HCT116 (cell line): Measurements from ENCODE around the gene HSD17B12. TPM values are rescaled to one million over a fixed set of nuclear protein-coding genes. Genes with fewer than 3 reads are reported as not detected.

Source experiments
- ATAC-seq: fragments of 200-7000 bp; cut with Tn5 transposase; 2 replicates; pipeline ENCODE4 v1.9.1; 2020; ENCODE audit warnings: mild to moderate bottlenecking, moderate library complexity
- BruUV-seq: library from RNA; stranded (reverse); fragments of 400-500 nt; replicated peaks from 2 replicates; lab custom pipeline; 2021; lab: Mats Ljungman, UMichigan
- CTCF ChIA-PET: fragments of 300-600 bp; sonication (Branson Sonifier 250); formaldehyde crosslinking; loops from one replicate; lab custom pipeline; 2021; ENCODE audit warnings: antibody characterized with exemption; lab: Charles Lee
- POLR2A ChIA-PET: fragments of 300-600, 350-600 bp; sonication (Branson Sonifier 250); formaldehyde crosslinking; loops from one replicate; lab custom pipeline; 2021; ENCODE audit warnings: antibody characterized with exemption; lab: Charles Lee
- RAD21 ChIA-PET, 2 experiments: fragments of 300-600 bp; sonication (Branson Sonifier 250); formaldehyde crosslinking; loops; one replicate each; lab custom pipeline; 2023; ENCODE audit warnings: low total read pairs in 2 of 2; ENCODE audit not compliant: uncharacterized antibody in 2 of 2, unreplicated experiment in 2 of 2, low non-redundant PET in 1 of 2; lab: Charles Lee
- DNase-seq: peaks from one replicate; pipeline ENCODE4 v3.0.0-alpha.2; 2010; ENCODE audit warnings: low read depth, low spot score
- H2AFZ ChIP-seq: fragments of 200-600 bp; shearing (Covaris generic), sonication (generic); 2 replicates; pipeline ENCODE4 v1.6.1; 2017; ENCODE audit warnings: low read depth, mixed run types, mixed read lengths, antibody characterized with exemption, low read length; ENCODE audit not compliant: poor library complexity, severe bottlenecking
- H3K27ac ChIP-seq: 2 replicates; pipeline ENCODE4 v1.5.1; 2012; ENCODE audit warnings: low read depth, low read length
- H3K27me3 ChIP-seq: fragments of 200-600 bp; sonication (generic); 2 replicates; pipeline ENCODE4 v1.6.1; 2016; ENCODE audit warnings: mixed run types, low read length, mixed read lengths; ENCODE audit not compliant: insufficient read depth
- H3K36me3 ChIP-seq, 2 experiments: fragments of 200-500 bp in 1 of 2; fragments of 200-600 bp in 1 of 2; sonication (Bioruptor generic) in 1 of 2; sonication (generic) in 1 of 2; 2 replicates each; pipeline versions ENCODE4 v1.5.1 to v1.6.1; 2014 to 2016; ENCODE audit warnings: low read length in 2 of 2, inconsistent platforms in 1 of 2, mixed read lengths in 1 of 2, mixed run types in 1 of 2; ENCODE audit not compliant: insufficient read depth in 2 of 2, control insufficient read depth in 1 of 2
- H3K4me1 ChIP-seq, 2 experiments: fragments of 200-600 bp in 1 of 2; sonication (generic) in 1 of 2; 2 replicates each; pipeline versions ENCODE4 v1.5.1 to v1.6.1; 2012 to 2017; ENCODE audit warnings: low read length in 2 of 2, inconsistent platforms in 1 of 2, mild to moderate bottlenecking in 1 of 2, mixed read lengths in 1 of 2, mixed run types in 1 of 2, moderate library complexity in 1 of 2; ENCODE audit not compliant: insufficient read depth in 2 of 2, control insufficient read depth in 1 of 2
- H3K4me2 ChIP-seq: fragments of 200-600 bp; sonication (generic); 2 replicates; pipeline ENCODE4 v1.6.1; 2017; ENCODE audit warnings: mixed run types, low read length, mixed read lengths
- H3K4me3 ChIP-seq, 2 experiments: fragments of 200-600 bp in 1 of 2; sonication (generic) in 1 of 2; replicated peaks in 1 of 2; 2 replicates each; pipeline ENCODE4 v1.5.1; 2011 to 2016; ENCODE audit warnings: low read length in 2 of 2, control low read depth in 1 of 2, low read depth in 1 of 2, mild to moderate bottlenecking in 1 of 2, mixed read lengths in 1 of 2, mixed run types in 1 of 2
- H3K79me2 ChIP-seq: fragments of 200-600 bp; sonication (generic); 2 replicates; pipeline ENCODE4 v1.6.1; 2017; ENCODE audit warnings: mild to moderate bottlenecking, mixed run types, low read length, moderate library complexity, mixed read lengths; ENCODE audit not compliant: insufficient read depth
- H3K9ac ChIP-seq: fragments of 200-600 bp; sonication (generic); 2 replicates; pipeline ENCODE4 v1.6.1; 2016; ENCODE audit warnings: low read length, mixed read lengths
- H3K9me2 ChIP-seq: fragments of 200-600 bp; sonication (generic), shearing (Covaris generic); 2 replicates; pipeline ENCODE4 v1.6.1; 2017; ENCODE audit warnings: mixed run types, mild to moderate bottlenecking, moderate library complexity; ENCODE audit not compliant: insufficient read depth
- H3K9me3 ChIP-seq, 2 experiments: fragments of 200-500 bp in 1 of 2; fragments of 200-600 bp in 1 of 2; sonication (Bioruptor generic) in 1 of 2; sonication (generic) in 1 of 2; 2 replicates each; pipeline ENCODE4 v1.6.1; 2014 to 2017; ENCODE audit warnings: low read length in 2 of 2, mixed read lengths in 2 of 2, inconsistent platforms in 1 of 2, low read depth in 1 of 2, mild to moderate bottlenecking in 1 of 2, mixed run types in 1 of 2, moderate library complexity in 1 of 2; ENCODE audit not compliant: control insufficient read depth in 1 of 2, insufficient read depth in 1 of 2
- H4K20me1 ChIP-seq: fragments of 200-600 bp; sonication (generic), shearing (Covaris generic); 2 replicates; pipeline ENCODE4 v1.6.1; 2017; ENCODE audit warnings: mixed run types, mild to moderate bottlenecking, moderate library complexity; ENCODE audit not compliant: insufficient read depth
- CBX3 ChIP-seq: IDR thresholded peaks from 2 replicates; pipeline ENCODE4 v1.6.1; 2012; ENCODE audit warnings: low read depth
- CEBPB ChIP-seq: IDR thresholded peaks from 2 replicates; pipeline ENCODE4 v1.6.1; 2012; ENCODE audit warnings: low read depth
- CTCF ChIP-seq, 3 experiments: fragments of 200-600 bp in 1 of 3; sonication (generic) in 1 of 3; IDR thresholded peaks in 2 of 3; conservative IDR thresholded peaks in 1 of 3; 2 replicates each; pipeline ENCODE4 v1.5.1; 2012 to 2017; ENCODE audit warnings: low read depth in 2 of 3, low read length in 2 of 3, antibody characterized with exemption in 1 of 3, borderline replicate concordance in 1 of 3, control low read depth in 1 of 3, mild to moderate bottlenecking in 1 of 3, mixed read lengths in 1 of 3, mixed run types in 1 of 3, moderate library complexity in 1 of 3; ENCODE audit not compliant: insufficient read depth in 1 of 3
- EGR1 ChIP-seq: IDR thresholded peaks from 2 replicates; pipeline ENCODE4 v1.6.1; 2012; ENCODE audit warnings: low read depth
- EZH2 ChIP-seq: fragments of 200-600 bp; sonication (generic); IDR thresholded peaks from 2 replicates; pipeline ENCODE4 v1.6.1; 2017; ENCODE audit warnings: antibody characterized with exemption, mixed run types
- EZH2phosphoT487 ChIP-seq: fragments of 200-600 bp; IDR thresholded peaks from 2 replicates; pipeline ENCODE4 v1.6.1; 2018; ENCODE audit warnings: antibody characterized with exemption, borderline replicate concordance
- FOSL1 ChIP-seq: IDR thresholded peaks from 2 replicates; pipeline ENCODE4 v1.6.1; 2012; ENCODE audit warnings: low read depth
- JUND ChIP-seq: IDR thresholded peaks from 2 replicates; pipeline ENCODE4 v1.6.1; 2012
- POLR2A ChIP-seq: IDR thresholded peaks from 2 replicates; pipeline ENCODE4 v1.7.0; 2011; ENCODE audit warnings: borderline replicate concordance; ENCODE audit not compliant: insufficient read depth, insufficient read length; ENCODE audit errors: extremely low read depth
- POLR2AphosphoS5 ChIP-seq: IDR thresholded peaks from 2 replicates; pipeline ENCODE4 v1.6.1; 2011; ENCODE audit warnings: mild to moderate bottlenecking, low read depth, low read length, moderate library complexity
- RAD21 ChIP-seq: IDR thresholded peaks from 2 replicates; pipeline ENCODE4 v1.6.1; 2012; ENCODE audit warnings: low read depth, mild to moderate bottlenecking
- REST ChIP-seq: IDR thresholded peaks from 2 replicates; pipeline ENCODE4 v1.6.1; 2012; ENCODE audit warnings: low read depth
- SP1 ChIP-seq: IDR thresholded peaks from 2 replicates; pipeline ENCODE4 v1.6.1; 2012; ENCODE audit warnings: low read depth
- SRF ChIP-seq: IDR thresholded peaks from 2 replicates; pipeline ENCODE4 v1.6.1; 2012; ENCODE audit warnings: low read depth
- TCF7L2 ChIP-seq: IDR thresholded peaks from 2 replicates; pipeline ENCODE4 v1.7.0; 2011; ENCODE audit warnings: borderline replicate concordance, inconsistent platforms; ENCODE audit not compliant: insufficient read depth, insufficient read length; ENCODE audit errors: extremely low read depth
- ZBTB33 ChIP-seq: IDR thresholded peaks from 2 replicates; pipeline ENCODE4 v1.6.1; 2011; ENCODE audit warnings: mild to moderate bottlenecking, low read length, moderate library complexity; ENCODE audit not compliant: insufficient replicate concordance; ENCODE audit errors: extremely low read depth
- ZFX ChIP-seq: fragments of 450-650 bp; IDR thresholded peaks from 2 replicates; pipeline ENCODE4 v1.6.1; 2017
- ZNF274 ChIP-seq: fragments of 200-500 bp; sonication (Bioruptor generic); IDR thresholded peaks from 2 replicates; pipeline ENCODE4 v1.6.1; 2014; ENCODE audit warnings: mild to moderate bottlenecking, low read depth, low read length, inconsistent platforms
- intact Hi-C: fragments of 100-400 bp; cut with micrococcal nuclease; formaldehyde crosslinking; loops from 2 replicates; pipeline ENCODE4 v1.10.0; 2022
- total RNA-seq: library from RNA; stranded (reverse); gene quantifications from one replicate; pipeline ENCODE4 v1.2.1, GENCODE V29; 2021; ENCODE audit not compliant: unreplicated experiment
- TF ChIP-seq, protein P1 (sequence below): IDR thresholded peaks from 2 replicates; pipeline ENCODE4 v1.6.1; 2012

HSD17B12 gene
- total RNA-seq, 1 experiment from 2014 or later: 83.7 TPM

GRCh38 chr11:43732225-43732624, 51.7 kb downstream of the HSD17B12 start:
- Histone ChIP-seq H3K4me2 (no peak overlapping the region), H3K27ac (no peak overlapping the region), H3K9me3 (no peaks in the 10 kb centered on the region), H3K4me3 (no peak overlapping the region), H3K9me2 (no peaks in the 10 kb centered on the region), H3K27me3 (no peaks in the 10 kb centered on the region), H3K79me2 (peaks cover 34% of the 10 kb centered on the region), H3K9ac (no peak overlapping the region), H3K36me3 (no peaks in the 10 kb centered on the region), H2AFZ (no peak overlapping the region), H3K4me1 (peaks cover 0 to 4% of the 10 kb centered on the region in 2 experiments; a peak in 1 of 4 replicates), H4K20me1 (no peaks in the 10 kb centered on the region)
- ChIA-PET POLR2A (no interaction called here), RAD21 (no interaction called here), CTCF (no interaction called here)
- intact Hi-C loops: no loop called here
- no TSS peak for BruUV-seq
- no peak for TF ChIP-seq REST
- TF ChIP-seq ZFX: no peak
- no peak for TF ChIP-seq FOSL1
- no peak for TF ChIP-seq SRF
- no peak for TF ChIP-seq SP1
- no peak for TF ChIP-seq CBX3
- no peak for TF ChIP-seq CEBPB
- TF ChIP-seq EGR1: no peak
- no peak for TF ChIP-seq JUND
- TF ChIP-seq POLR2A: no peak
- no peak for TF ChIP-seq CTCF (IDR thresholded peaks at IDR 0.05 in 2 of 3, conservative IDR thresholded peaks at IDR 0.05 in 1 of 3; ENCODE audit: borderline replicate concordance in 1 of 3, insufficient read depth in 1 of 3, low read depth in 2 of 3, low read length in 2 of 3)
- no peak for TF ChIP-seq ZBTB33
- no peak for TF ChIP-seq ZNF274
- TF ChIP-seq POLR2AphosphoS5: no peak
- TF ChIP-seq EZH2phosphoT487: no peak
- TF ChIP-seq TCF7L2: no peak
- no peak for TF ChIP-seq EZH2
- TF ChIP-seq, protein P1, sequence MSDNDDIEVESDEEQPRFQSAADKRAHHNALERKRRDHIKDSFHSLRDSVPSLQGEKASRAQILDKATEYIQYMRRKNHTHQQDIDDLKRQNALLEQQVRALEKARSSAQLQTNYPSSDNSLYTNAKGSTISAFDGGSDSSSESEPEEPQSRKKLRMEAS: no peak
- TF ChIP-seq RAD21: no peak
- ATAC-seq (no peak), DNase-seq (no peak)
